Left renal cortex interstitium (tissue), 4 donors: ENCODE results near the gene DEPP1. TPM values are rescaled to one million over a fixed set of nuclear protein-coding genes. Genes with fewer than 3 reads are reported as not detected.

Source experiments
- DNase-seq, 4 donors: peaks; one replicate each; pipeline ENCODE4 v3.0.0-alpha.2; 2013; ENCODE audit warnings: low read depth in 4 of 4, low spot score in 2 of 4, missing footprints in 1 of 4
- polyA plus RNA-seq, 4 donors: library from polyadenylated mRNA; unstranded; fragments of 120-200 nt; gene quantifications; one replicate each; pipeline ENCODE4 v1.2.1, GENCODE V29; 2013; ENCODE audit not compliant: insufficient read length in 4 of 4

The DEPP1 gene
- polyA plus RNA-seq, 4 donors, result 6.8 to 12.4 (median 7.1) TPM

GRCh38 chr10:44993922-44994751 lies 15.5 kb upstream of the DEPP1 start:
- DNase-seq, result no peak

GRCh38 chr10:44993226-44993921 lies 14.8 kb upstream of the DEPP1 start:
- no peak for DNase-seq

DNA sequence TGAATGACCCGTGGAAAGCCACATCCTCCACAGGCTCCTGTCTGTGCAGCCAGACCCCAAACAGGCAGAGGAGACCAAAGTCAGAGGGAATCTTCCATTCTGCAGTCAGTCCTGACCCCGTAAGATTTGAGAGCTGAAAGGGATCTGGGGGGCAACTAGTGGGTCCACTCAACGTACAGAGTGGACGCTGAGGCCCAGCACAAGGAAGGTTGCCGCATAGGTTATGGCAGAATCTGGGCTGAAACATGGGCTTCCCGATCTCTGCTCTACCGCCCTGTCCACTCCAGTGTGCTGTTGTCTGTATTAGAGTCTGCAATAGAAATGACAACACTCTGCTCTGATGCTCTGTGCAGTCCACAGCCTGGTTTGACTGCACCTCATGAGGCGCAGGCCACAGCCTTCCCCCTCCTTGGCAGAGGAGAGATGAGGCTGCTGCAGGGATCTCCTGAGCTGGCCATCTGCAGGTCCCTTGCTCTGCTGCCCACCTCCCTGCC lies 14.2 kb upstream of the DEPP1 start:
- DNase-seq, result no peak

- no peak for DNase-seq
Observed at GRCh38 chr10:44992070-44992731, 13.6 kb upstream of the DEPP1 start.

DNA sequence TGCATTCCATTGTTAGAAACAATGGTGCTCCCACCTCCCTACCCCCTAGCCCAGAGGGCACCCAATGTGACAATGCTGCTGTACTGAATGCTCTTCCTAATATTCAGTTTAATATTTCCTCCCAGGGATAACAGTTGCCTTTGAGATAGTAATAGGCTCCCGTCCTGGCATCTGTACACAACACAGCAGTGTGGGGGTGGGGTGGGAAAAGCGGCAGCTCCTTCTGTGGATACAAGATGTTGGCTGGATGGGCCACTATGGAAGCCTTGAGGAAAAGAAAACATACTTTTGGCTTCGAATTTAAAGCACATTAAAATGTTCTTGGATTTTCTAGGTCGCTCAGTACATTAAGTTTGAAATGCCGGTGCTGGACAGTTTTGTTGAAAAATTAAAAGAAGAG lies 13.0 kb upstream of the DEPP1 start:
- DNase-seq, result no peak

DNA sequence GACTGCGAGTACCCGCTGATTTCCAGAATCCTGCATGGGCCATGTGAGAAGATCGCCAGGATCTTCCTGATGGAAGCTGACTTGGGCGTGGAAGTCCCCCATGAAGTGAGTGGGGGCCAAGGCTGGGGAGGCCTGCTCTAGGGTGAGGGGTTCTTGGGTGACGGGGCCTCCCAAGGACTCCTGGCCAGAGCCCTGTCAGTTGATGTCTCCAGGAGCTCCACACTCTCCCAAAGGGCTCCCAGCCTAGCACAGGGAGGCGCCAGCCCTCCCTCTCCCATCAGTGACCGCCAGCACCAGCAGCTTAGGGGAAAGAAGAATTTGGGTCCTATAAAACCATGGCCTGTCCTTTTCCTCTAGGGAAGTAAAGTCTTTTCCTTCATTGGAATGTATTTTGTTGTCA lies 12.4 kb upstream of the DEPP1 start:
- no peak for DNase-seq

GRCh38 chr10:44990302-44990655 lies 11.7 kb upstream of the DEPP1 start:
- DNase-seq, result no peak

DNA sequence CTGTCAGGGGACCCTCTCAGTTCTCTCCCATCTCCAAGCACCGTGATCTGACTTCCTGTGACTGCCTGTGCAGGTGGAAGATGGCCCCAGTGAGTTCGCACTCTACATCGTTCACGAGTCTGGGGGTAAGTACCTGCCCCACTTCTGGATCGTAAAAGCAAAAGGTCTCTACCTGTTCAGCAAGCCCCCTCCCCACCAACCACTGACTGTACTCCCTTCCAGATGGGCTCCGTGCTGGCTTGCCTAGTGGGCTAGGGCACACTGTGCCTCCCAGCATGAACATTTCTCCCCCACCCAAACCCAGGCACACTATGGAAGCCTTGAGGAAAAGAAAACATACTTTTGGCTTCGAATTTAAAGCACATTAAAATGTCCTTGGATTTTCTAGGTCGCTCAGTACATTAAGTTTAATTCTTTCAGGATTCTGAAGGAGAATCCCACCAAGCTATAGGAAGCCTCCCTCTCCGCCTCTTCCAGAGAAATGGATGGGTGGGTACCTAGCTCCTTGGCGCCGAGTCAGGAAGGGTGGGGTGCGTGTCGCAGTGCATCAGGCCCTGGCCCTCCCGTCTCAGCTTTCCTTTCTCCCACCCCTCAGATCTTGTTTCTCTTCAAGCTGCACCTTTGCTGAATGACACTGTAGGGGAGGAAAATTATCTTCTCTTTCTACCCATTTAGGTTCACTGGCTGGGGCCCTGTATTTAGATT lies 11.1 kb upstream of the DEPP1 start:
- DNase-seq, result no peak

- DNase-seq, result no peak
Observed at GRCh38 chr10:44988957-44989585, 10.5 kb upstream of the DEPP1 start.

GRCh38 chr10:44986670-44987069 lies 8.1 kb upstream of the DEPP1 start:
- DNase-seq, result no peak

DNA sequence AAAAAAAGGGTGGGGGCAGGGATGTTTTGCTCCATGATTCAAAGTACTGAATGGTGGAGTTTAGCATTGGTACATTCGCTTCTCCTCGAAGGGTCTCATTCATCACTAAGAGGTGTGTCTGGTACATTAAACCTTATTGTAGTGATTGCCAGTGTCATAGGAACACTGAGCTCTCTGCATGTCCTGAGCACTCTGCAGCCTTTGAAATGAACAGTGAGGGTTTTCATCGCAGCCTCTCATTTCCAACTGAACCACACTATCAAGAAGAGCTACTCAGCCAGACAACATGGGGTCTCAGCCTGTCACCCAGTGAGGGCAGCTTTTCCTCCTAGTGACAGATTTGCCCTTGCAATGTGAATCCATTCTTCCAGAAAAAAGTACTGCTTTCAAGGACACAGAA lies 7.6 kb upstream of the DEPP1 start:
- no peak for DNase-seq

DNA sequence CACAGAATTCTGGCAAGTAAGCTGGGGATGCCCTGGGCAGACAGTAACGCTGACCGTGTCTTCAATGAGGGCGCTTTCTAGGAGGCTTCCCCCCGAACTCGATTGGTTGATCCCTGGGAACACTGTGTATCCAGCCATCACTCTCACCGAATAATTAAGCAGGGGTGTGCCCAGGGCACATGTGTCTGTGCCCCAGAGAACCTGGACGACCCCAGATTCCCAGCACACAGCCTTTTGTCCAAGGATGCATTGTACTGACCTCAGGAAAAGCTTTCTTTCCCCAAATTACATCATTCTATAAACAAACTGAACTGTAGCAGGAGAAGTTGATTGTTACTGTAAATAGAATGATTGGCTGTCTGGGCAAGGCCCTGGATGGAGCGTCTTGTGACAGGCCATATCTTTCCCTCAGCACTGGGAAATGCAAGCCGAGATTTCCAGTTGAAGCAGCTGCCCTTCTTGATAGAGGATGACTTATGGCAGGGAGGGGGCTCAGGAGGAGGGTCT lies 6.6 kb upstream of the DEPP1 start:
- no peak for DNase-seq

DNA sequence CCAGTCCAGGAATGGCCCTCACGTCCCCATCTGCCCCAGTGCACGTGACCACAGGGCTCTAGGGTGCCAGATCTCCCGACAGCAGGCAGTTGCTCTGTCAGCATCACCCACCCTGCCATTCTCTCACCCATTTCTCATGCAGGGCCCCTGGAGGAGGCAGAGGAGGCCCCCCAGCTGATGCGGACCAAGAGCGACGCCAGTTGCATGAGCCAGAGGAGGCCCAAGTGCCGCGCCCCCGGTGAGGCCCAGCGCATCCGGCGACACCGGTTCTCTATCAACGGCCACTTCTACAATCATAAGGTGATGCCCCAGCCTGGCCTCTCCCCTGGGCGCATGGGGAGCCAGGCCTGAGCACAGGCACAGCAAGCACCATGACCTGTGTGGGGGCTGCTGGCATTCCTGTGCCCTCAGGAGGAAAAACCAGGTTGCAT lies 6.1 kb upstream of the DEPP1 start:
- DNase-seq, result no peak

- DNase-seq, result no peak
Observed at GRCh38 chr10:44983895-44984278, 5.3 kb upstream of the DEPP1 start.

GRCh38 chr10:44983066-44983894 lies 4.7 kb upstream of the DEPP1 start:
- DNase-seq, result no peak

- DNase-seq, result no peak
Observed at GRCh38 chr10:44982496-44982895, 3.9 kb upstream of the DEPP1 start.

GRCh38 chr10:44982114-44982460 lies 3.5 kb upstream of the DEPP1 start:
- no peak for DNase-seq

DNA sequence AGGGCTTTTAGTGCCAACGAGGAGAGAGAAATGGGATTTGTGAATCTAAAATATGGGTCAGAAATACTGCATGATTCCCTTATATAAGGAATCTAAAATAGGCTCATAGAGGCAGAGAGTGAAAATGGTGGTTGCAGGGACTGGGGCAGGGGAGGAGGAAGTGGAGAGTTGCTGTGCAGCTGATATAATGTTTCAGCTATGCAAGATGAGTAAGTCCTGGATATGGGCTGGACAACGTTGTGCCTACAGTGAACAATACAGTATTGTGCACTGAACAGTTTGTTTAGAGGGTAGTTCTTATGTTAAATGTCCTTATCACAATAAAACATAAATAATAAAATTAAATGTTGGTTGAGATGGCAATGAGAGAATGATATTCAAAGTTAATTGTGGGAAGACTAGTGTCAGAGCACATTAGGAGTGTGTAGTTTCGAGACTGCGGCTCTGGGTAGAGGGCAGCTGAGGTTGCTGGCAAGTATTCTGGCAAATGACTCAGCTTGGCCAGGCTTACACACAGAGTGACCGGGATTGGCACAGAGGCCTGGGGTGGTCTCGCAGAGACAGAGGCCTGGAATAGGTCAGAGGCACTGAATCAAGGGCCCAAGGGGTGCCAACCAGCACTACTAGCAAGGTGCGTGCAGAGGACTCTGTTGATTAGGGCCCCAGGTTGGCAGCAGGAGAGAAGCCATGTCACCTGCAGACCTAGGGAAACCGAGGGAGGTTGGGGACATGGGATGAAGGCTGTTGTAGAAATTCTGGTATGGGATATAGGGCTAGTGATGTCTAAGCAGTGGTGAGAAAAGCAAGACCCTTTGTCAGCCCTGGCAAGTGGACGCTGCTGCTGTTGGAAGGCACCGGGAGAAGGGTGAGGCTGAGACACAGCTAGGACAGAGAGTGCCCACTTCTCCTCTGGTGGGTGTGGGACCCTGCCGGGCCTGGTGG lies 2.8 kb upstream of the DEPP1 start:
- no peak for DNase-seq
